Measurements from ENCODE around the gene PDZD7.

Gene PDZD7

DNA sequence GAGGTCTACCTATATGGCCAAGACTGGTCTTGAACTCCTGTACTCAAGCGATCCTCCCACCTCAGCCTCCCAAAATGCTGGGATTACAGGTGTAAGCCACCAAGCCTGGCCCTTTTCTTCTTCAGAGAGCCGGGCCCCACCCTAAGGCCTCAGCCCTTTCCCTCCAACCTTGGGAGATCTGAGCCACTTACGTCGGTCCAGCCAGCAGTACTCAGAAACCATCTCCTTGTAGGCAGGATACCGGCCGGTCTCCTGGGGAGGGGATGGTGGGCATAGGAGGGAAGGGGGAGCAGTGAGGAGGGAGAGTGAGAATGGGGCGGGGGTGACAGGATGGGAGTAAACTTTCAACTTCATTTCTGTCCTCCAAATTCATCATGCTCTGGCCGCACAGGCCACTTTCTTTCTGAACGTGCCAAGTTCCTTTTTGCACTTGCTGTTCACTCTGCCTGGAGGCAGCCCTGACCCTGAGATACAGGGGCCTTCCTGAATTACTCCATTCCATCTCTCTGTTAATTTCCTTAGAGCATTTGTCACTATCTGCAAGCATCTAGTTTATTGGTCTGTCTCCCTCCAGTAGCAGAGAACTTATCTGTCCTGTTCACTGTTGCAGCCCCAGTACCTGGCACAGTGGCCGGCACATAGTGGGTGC, 10.4 kb downstream of the PDZD7 start:
- Histone ChIP-seq H3K9me3 (ENCODE audit: control insufficient read depth in 1 of 2, low read length in 2 of 2) (no peaks in the 10 kb centered on the region), H3K27me3 (ENCODE audit: control insufficient read depth in 1 of 2, insufficient read depth in 2 of 2, low read length in 2 of 2) (peaks cover 4 to 14% of the 10 kb centered on the region in 2 donors), H3K27ac (ENCODE audit: low read depth, low read length) (no peak overlapping the region), H3K4me3 (ENCODE audit: low read depth in 1 of 2, low read length in 2 of 2) (no peak overlapping the region), H3K36me3 (ENCODE audit: control insufficient read depth in 1 of 2, insufficient read depth in 2 of 2, low read length in 2 of 2) (no peaks in the 10 kb centered on the region), H3K4me1 (ENCODE audit: control insufficient read depth in 1 of 2, insufficient read depth in 2 of 2, low read length in 2 of 2) (peaks cover 0 to 9% of the 10 kb centered on the region in 2 donors), H3K9ac (ENCODE audit: low read depth in 1 of 2, low read length in 2 of 2) (no peak overlapping the region)

DNA sequence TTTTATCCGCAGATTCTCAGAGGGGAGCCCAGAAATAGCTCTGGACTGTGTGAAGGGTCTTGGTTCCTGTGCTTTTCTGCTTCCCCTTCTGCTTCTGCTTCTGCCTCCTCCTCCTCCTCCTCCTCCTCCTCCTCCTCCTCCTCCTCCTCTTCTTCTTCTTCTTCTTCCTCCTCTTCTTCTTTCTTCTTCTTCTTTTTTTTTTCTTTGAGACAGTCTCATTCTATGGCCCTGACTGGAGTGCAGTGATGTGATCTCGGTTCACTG, 11.6 kb downstream of the PDZD7 start:
- Histone ChIP-seq H3K27me3 (ENCODE audit: control insufficient read depth in 1 of 2, insufficient read depth in 2 of 2, low read length in 2 of 2) (peaks cover 4 to 14% of the 10 kb centered on the region in 2 donors), H3K9me3 (ENCODE audit: control insufficient read depth in 1 of 2, low read length in 2 of 2) (no peaks in the 10 kb centered on the region), H3K4me3 (ENCODE audit: low read depth in 1 of 2, low read length in 2 of 2) (no peak overlapping the region), H3K9ac (ENCODE audit: low read depth in 1 of 2, low read length in 2 of 2) (no peak overlapping the region), H3K36me3 (ENCODE audit: control insufficient read depth in 1 of 2, insufficient read depth in 2 of 2, low read length in 2 of 2) (no peaks in the 10 kb centered on the region), H3K4me1 (ENCODE audit: control insufficient read depth in 1 of 2, insufficient read depth in 2 of 2, low read length in 2 of 2) (peaks cover 0 to 9% of the 10 kb centered on the region in 2 donors), H3K27ac (ENCODE audit: low read depth, low read length) (no peak overlapping the region)

DNA sequence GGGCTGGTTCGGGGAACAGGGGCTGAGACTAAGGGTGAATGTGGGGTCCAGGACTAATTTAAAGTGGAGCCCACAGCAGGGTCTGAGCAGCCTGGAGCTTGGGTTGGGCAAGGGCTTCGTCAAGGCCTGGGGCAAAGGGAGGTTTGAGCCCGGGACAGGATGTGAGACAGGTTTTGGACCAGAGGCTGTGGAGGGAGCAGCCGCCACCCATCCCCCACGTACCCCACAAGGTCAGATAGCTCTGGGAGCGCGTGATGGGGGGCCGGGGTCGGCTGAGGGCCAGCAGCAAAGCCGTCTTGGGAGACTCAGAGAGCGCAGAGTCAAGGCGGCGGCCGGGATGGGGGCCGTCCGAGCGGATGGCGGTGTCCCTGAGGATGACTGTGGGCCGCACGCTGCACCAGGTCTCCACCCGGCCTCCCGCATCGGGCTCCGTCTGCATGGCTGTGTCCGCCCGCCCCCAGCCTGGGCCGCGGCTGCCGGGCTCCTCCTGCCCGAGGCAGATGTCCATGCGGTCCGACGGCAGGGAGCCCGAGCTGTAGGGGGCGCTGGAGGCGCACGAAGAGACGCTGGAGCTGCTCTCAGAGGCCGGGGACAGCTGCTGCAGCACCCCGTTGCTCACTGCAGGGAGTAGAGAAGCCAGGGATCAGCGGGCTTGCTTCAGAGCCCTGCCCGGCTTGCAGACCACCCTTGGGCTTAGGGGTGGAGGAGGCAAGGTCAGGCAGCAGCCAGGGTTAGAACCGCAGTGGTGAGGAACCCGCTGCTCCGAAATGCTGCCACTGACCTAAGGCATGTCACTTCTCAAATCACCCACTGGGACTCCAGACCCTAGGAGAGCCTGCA, 12.1 kb downstream of the PDZD7 start:
- peaks cover 0 to 9% of the 10 kb centered on the region in 2 donors for H3K4me1 ChIP-seq (ENCODE audit: control insufficient read depth in 1 of 2, insufficient read depth in 2 of 2, low read length in 2 of 2)
- H3K27me3 ChIP-seq (ENCODE audit: control insufficient read depth in 1 of 2, insufficient read depth in 2 of 2, low read length in 2 of 2) = peaks cover 4 to 14% of the 10 kb centered on the region in 2 donors
- H3K4me3 ChIP-seq (ENCODE audit: low read depth in 1 of 2, low read length in 2 of 2) = no peak overlapping the region
- H3K9ac ChIP-seq (ENCODE audit: low read depth in 1 of 2, low read length in 2 of 2) = no peak overlapping the region
- H3K27ac ChIP-seq (ENCODE audit: low read depth, low read length) = no peak overlapping the region
- H3K36me3 ChIP-seq (ENCODE audit: control insufficient read depth in 1 of 2, insufficient read depth in 2 of 2, low read length in 2 of 2) = no peaks in the 10 kb centered on the region
- H3K9me3 ChIP-seq (ENCODE audit: control insufficient read depth in 1 of 2, low read length in 2 of 2) = no peaks in the 10 kb centered on the region

DNA sequence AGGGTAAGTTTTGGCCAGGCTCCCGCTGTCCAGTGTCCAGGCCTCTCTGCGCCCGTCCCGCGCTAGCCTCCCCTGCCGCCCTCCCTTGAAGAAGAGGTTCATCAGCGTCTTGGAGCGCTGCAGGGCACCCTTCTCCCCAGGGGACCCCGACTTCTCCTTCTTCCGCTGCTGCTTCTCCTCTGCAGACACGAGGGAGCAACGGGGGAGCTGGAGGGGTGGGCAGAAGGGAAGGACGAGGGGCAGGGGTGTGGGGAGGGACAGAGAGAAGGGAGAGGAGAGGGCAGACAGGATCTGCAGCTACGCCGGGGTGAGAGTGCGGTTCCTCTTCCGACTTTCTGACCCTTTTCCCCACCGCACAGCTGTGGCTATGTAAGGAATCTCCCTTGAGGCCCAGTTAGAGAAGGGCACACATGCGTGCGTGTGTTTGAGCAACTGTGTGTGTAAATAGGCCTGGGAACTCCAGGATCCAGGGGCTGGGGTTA, 12.8 kb downstream of the PDZD7 start:
- H3K36me3 ChIP-seq (ENCODE audit: control insufficient read depth in 1 of 2, insufficient read depth in 2 of 2, low read length in 2 of 2) = no peaks in the 10 kb centered on the region
- H3K27me3 ChIP-seq (ENCODE audit: control insufficient read depth in 1 of 2, insufficient read depth in 2 of 2, low read length in 2 of 2) = peaks cover 4 to 14% of the 10 kb centered on the region in 2 donors
- H3K4me1 ChIP-seq (ENCODE audit: control insufficient read depth in 1 of 2, insufficient read depth in 2 of 2, low read length in 2 of 2) = peaks cover 4 to 13% of the 10 kb centered on the region in 2 donors
- H3K4me3 ChIP-seq (ENCODE audit: low read depth in 1 of 2, low read length in 2 of 2) = no peak overlapping the region
- H3K9me3 ChIP-seq (ENCODE audit: control insufficient read depth in 1 of 2, low read length in 2 of 2) = no peaks in the 10 kb centered on the region
- no peak overlapping the region for H3K27ac ChIP-seq (ENCODE audit: low read depth, low read length)
- no peak overlapping the region for H3K9ac ChIP-seq (ENCODE audit: low read depth in 1 of 2, low read length in 2 of 2)

DNA sequence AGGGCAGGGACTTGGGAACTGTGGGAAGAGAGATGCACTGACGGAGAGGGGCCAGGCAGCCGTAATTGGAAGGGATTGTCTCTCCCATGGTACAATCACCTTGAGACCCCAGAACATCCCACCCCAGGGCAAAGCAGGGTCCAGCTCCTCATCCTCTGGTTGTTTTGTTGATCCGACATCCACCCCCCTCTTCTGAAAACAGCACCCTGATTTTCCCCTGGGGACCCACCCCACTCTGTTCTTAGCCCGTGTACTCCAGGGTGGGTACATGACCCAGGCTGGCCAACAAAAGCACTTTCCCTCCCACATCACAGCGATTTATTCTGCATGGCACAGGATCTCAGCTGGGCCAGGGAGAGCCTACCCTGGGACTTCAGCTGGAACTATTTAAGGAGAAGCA, 14.1 kb downstream of the PDZD7 start:
- H3K9ac ChIP-seq (ENCODE audit: low read depth in 1 of 2, low read length in 2 of 2) = no peak overlapping the region
- no peak overlapping the region for H3K4me3 ChIP-seq (ENCODE audit: low read depth in 1 of 2, low read length in 2 of 2)
- H3K27ac ChIP-seq (ENCODE audit: low read depth, low read length) = no peak overlapping the region
- peaks cover 4 to 14% of the 10 kb centered on the region in 2 donors for H3K27me3 ChIP-seq (ENCODE audit: control insufficient read depth in 1 of 2, insufficient read depth in 2 of 2, low read length in 2 of 2)
- H3K9me3 ChIP-seq (ENCODE audit: control insufficient read depth in 1 of 2, low read length in 2 of 2) = no peaks in the 10 kb centered on the region
- H3K36me3 ChIP-seq (ENCODE audit: control insufficient read depth in 1 of 2, insufficient read depth in 2 of 2, low read length in 2 of 2) = no peaks in the 10 kb centered on the region
- H3K4me1 ChIP-seq (ENCODE audit: control insufficient read depth in 1 of 2, insufficient read depth in 2 of 2, low read length in 2 of 2) = peaks cover 6 to 21% of the 10 kb centered on the region in 2 donors

DNA sequence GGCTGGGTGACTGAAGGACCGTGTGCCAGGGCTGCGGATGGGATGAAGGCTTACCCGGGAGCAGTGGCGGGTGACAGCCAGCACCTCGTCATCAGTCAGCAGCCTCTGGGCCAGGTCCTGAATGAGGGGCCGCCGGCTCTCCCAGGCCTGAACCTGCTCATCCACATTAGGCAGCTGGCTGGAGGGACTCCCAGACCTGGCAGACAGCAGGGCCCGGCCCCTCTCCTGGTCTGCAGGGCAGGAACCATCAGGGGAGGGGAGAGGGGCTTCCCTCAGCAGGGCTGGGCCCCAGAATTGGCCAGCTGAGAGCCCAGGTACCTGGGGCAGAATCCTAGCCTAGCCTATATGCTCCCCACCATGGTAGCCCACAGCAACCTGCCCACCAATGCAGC, 15.4 kb downstream of the PDZD7 start:
- Histone ChIP-seq H3K27ac (ENCODE audit: low read depth, low read length) (no peak overlapping the region), H3K9ac (ENCODE audit: low read depth in 1 of 2, low read length in 2 of 2) (no peak overlapping the region), H3K4me1 (ENCODE audit: control insufficient read depth in 1 of 2, insufficient read depth in 2 of 2, low read length in 2 of 2) (peaks cover 6 to 21% of the 10 kb centered on the region in 2 donors)

DNA sequence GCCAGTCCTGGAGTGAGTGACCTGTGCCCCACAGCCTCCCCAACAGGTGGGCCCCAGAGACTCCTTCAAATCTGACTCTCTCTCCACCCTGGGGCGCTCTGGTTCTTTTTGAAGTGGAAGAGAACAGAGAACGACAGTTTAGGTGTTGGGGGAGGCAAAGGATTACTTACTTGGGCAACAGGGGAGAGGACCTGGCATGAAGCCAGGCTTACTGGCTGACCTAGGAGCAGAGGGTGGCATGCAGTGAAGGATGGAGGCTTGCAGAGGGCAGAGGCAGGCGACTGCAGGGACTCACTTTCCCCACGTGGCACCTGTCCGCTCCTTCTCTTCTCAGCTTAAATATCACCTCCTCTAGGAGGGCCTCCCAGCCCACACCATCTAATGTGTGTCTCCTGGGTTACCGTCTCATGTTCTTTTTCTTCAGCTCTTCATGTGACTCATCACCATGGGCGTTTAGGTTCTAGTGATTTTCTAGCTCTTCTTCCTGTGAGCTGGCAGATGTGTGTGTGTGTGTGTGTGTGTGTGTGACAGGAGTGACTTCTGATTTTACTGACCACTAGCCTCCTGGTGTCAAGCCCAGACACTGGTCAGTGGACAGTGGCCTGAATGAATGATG, 15.9 kb downstream of the PDZD7 start:
- Histone ChIP-seq H3K27ac (ENCODE audit: low read depth, low read length) (no peak overlapping the region), H3K9ac (ENCODE audit: low read depth in 1 of 2, low read length in 2 of 2) (no peak overlapping the region), H3K36me3 (ENCODE audit: control insufficient read depth in 1 of 2, insufficient read depth in 2 of 2, low read length in 2 of 2) (no peaks in the 10 kb centered on the region), H3K4me3 (ENCODE audit: low read depth in 1 of 2, low read length in 2 of 2) (no peak overlapping the region), H3K9me3 (ENCODE audit: control insufficient read depth in 1 of 2, low read length in 2 of 2) (no peaks in the 10 kb centered on the region), H3K27me3 (ENCODE audit: control insufficient read depth in 1 of 2, insufficient read depth in 2 of 2, low read length in 2 of 2) (peaks cover 4 to 14% of the 10 kb centered on the region in 2 donors), H3K4me1 (ENCODE audit: control insufficient read depth in 1 of 2, insufficient read depth in 2 of 2, low read length in 2 of 2) (peaks cover 6 to 21% of the 10 kb centered on the region in 2 donors)

More for the DNA sequence above, 15.4 kb downstream of the PDZD7 start:
- Histone ChIP-seq H3K4me3 (ENCODE audit: low read depth in 1 of 2, low read length in 2 of 2) (no peak overlapping the region), H3K9me3 (ENCODE audit: control insufficient read depth in 1 of 2, low read length in 2 of 2) (no peaks in the 10 kb centered on the region), H3K36me3 (ENCODE audit: control insufficient read depth in 1 of 2, insufficient read depth in 2 of 2, low read length in 2 of 2) (no peaks in the 10 kb centered on the region), H3K27me3 (ENCODE audit: control insufficient read depth in 1 of 2, insufficient read depth in 2 of 2, low read length in 2 of 2) (peaks cover 4 to 14% of the 10 kb centered on the region in 2 donors)

DNA sequence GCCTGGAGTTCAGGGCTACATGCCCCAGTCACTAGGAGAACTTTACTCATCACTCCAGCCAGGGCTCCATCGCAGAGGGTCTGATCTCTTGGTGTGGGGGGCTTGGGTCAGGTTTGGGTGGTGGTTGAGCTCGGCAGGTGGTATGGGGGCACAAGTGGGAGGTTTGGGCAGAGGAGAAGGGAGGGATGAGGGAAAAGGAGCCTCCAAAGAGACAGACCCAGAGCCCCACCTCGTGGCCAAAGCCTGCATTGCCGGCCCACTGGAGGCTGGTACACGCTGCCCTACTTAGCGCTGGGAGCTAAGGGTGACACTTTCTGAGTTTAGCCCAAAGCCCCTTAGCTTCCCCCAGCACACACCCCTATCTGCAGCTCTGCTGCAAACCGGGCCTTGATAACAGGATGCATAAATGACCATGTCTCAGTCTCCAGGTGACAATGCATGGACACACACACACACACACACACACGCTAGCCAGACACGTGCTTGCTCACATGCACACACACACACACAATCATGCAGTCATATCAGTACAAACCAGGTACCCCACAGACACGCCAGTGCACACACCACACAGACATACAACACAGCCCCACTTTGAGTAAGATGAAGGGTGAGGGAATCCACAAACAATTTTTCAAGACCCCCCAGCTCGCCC, 16.6 kb downstream of the PDZD7 start:
- H3K9ac ChIP-seq (ENCODE audit: low read depth in 1 of 2, low read length in 2 of 2) = no peak overlapping the region
- no peak overlapping the region for H3K4me3 ChIP-seq (ENCODE audit: low read depth in 1 of 2, low read length in 2 of 2)
- H3K36me3 ChIP-seq (ENCODE audit: control insufficient read depth in 1 of 2, insufficient read depth in 2 of 2, low read length in 2 of 2) = no peaks in the 10 kb centered on the region
- H3K4me1 ChIP-seq (ENCODE audit: control insufficient read depth in 1 of 2, insufficient read depth in 2 of 2, low read length in 2 of 2) = peaks cover 6 to 21% of the 10 kb centered on the region in 2 donors
- no peak overlapping the region for H3K27ac ChIP-seq (ENCODE audit: low read depth, low read length)
- H3K9me3 ChIP-seq (ENCODE audit: control insufficient read depth in 1 of 2, low read length in 2 of 2) = no peaks in the 10 kb centered on the region
- peaks cover 4 to 14% of the 10 kb centered on the region in 2 donors for H3K27me3 ChIP-seq (ENCODE audit: control insufficient read depth in 1 of 2, insufficient read depth in 2 of 2, low read length in 2 of 2)

DNA sequence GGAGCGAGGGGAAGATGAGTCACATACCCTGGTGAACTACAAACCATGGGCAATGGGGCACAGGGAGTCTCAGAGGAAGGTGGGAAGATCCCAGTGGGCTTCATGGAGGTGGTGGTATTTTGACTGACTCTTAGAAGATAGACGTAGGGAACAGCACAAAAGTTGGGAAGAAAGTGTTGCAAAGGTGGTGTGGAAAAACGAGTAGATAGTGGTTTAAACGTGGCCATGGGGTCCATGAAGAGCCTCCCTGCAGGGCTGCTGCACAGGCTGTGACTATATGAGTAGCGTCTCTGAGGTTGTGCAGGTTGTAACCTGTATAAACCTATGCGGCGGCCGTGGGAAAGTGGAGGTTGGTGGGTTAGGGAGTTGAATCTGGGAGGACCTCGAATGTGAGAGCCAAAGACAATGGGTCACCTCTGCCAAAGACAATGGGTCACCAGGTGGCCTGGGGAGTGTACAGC, 17.5 kb downstream of the PDZD7 start:
- peaks cover 6 to 14% of the 10 kb centered on the region in 2 donors for H3K4me1 ChIP-seq (ENCODE audit: control insufficient read depth in 1 of 2, insufficient read depth in 2 of 2, low read length in 2 of 2)
- no peak overlapping the region for H3K9ac ChIP-seq (ENCODE audit: low read depth in 1 of 2, low read length in 2 of 2)
- H3K27ac ChIP-seq (ENCODE audit: low read depth, low read length) = no peak overlapping the region
- H3K36me3 ChIP-seq (ENCODE audit: control insufficient read depth in 1 of 2, insufficient read depth in 2 of 2, low read length in 2 of 2) = no peaks in the 10 kb centered on the region
- no peak overlapping the region for H3K4me3 ChIP-seq (ENCODE audit: low read depth in 1 of 2, low read length in 2 of 2)
- H3K9me3 ChIP-seq (ENCODE audit: control insufficient read depth in 1 of 2, low read length in 2 of 2) = no peaks in the 10 kb centered on the region
- peaks cover 4 to 9% of the 10 kb centered on the region in 2 donors for H3K27me3 ChIP-seq (ENCODE audit: control insufficient read depth in 1 of 2, insufficient read depth in 2 of 2, low read length in 2 of 2)
